ENCODE measurements around the gene BSPH1. TPM values are rescaled to one million over a fixed set of nuclear protein-coding genes. Genes with fewer than 3 reads are reported as not detected.

Gene BSPH1
- total RNA-seq, 1 experiment from 2014 or later, result not detected

DNA sequence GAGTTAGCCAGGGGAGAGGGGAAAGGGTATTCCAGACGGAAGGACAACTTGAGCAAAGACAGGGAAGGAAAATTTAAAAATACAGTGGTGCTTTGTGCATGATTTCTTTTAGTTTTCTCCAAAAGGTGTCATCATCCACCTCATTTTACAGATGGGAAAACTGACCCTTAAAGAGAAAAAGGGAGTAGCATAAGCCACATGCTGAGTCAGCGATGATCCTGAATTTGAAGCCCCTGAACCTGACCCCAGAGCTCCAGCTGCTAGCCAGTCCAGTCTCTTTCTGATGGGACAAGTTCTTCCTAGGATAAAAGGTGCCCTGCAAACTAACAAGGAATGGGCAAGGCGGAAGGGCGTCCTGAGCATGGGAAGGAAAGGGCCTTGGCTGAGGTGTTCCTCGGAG, 41.6 kb upstream of the BSPH1 start:
- ChIA-PET POLR2A (no interaction called here), CTCF (no interaction called here)
- intact Hi-C loops (cut with micrococcal nuclease; ENCODE audit: unreplicated experiment) (no loop called here), in situ Hi-C loops (cut with HindIII; ENCODE audit: low pct_unique_long_range_greater_than_20kb, low sequenced_read_pairs) (no loop called here)
- TF ChIP-seq POLR2AphosphoS5 (IDR thresholded peaks at IDR 0.05; ENCODE audit: low read depth, low read length) (no peak), TCF7L2 (IDR thresholded peaks at IDR 0.05; ENCODE audit: low read depth, low read length) (no peak), SIN3A (IDR thresholded peaks at IDR 0.05; ENCODE audit: borderline replicate concordance, insufficient read depth, low read depth, low read length) (no peak)
- TF ChIP-seq, protein P1, sequence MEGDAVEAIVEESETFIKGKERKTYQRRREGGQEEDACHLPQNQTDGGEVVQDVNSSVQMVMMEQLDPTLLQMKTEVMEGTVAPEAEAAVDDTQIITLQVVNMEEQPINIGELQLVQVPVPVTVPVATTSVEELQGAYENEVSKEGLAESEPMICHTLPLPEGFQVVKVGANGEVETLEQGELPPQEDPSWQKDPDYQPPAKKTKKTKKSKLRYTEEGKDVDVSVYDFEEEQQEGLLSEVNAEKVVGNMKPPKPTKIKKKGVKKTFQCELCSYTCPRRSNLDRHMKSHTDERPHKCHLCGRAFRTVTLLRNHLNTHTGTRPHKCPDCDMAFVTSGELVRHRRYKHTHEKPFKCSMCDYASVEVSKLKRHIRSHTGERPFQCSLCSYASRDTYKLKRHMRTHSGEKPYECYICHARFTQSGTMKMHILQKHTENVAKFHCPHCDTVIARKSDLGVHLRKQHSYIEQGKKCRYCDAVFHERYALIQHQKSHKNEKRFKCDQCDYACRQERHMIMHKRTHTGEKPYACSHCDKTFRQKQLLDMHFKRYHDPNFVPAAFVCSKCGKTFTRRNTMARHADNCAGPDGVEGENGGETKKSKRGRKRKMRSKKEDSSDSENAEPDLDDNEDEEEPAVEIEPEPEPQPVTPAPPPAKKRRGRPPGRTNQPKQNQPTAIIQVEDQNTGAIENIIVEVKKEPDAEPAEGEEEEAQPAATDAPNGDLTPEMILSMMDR (IDR thresholded peaks at IDR 0.05), result no peak
- TF ChIP-seq, protein P2, sequence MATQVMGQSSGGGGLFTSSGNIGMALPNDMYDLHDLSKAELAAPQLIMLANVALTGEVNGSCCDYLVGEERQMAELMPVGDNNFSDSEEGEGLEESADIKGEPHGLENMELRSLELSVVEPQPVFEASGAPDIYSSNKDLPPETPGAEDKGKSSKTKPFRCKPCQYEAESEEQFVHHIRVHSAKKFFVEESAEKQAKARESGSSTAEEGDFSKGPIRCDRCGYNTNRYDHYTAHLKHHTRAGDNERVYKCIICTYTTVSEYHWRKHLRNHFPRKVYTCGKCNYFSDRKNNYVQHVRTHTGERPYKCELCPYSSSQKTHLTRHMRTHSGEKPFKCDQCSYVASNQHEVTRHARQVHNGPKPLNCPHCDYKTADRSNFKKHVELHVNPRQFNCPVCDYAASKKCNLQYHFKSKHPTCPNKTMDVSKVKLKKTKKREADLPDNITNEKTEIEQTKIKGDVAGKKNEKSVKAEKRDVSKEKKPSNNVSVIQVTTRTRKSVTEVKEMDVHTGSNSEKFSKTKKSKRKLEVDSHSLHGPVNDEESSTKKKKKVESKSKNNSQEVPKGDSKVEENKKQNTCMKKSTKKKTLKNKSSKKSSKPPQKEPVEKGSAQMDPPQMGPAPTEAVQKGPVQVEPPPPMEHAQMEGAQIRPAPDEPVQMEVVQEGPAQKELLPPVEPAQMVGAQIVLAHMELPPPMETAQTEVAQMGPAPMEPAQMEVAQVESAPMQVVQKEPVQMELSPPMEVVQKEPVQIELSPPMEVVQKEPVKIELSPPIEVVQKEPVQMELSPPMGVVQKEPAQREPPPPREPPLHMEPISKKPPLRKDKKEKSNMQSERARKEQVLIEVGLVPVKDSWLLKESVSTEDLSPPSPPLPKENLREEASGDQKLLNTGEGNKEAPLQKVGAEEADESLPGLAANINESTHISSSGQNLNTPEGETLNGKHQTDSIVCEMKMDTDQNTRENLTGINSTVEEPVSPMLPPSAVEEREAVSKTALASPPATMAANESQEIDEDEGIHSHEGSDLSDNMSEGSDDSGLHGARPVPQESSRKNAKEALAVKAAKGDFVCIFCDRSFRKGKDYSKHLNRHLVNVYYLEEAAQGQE (IDR thresholded peaks at IDR 0.05; ENCODE audit: insufficient read depth in 1 of 2, low read depth in 2 of 2, low read length in 1 of 2), result no peak
- H3K4me1 ChIP-seq (ENCODE audit: control insufficient read depth, insufficient read depth, low read length), result no peaks in the 10 kb centered on the region
- no peaks in the 10 kb centered on the region; the same call in 1 of the 2 replicates for H3K9me3 ChIP-seq (ENCODE audit: control insufficient read depth, insufficient read depth, low read depth, low read length)
- no peaks in the 10 kb centered on the region for H3K36me3 ChIP-seq (ENCODE audit: control insufficient read depth, insufficient read depth, low read length)
- H3K4me3 ChIP-seq (ENCODE audit: low read depth in 2 of 2, low read length in 2 of 2), result no peak overlapping the region
- ATAC-seq (no peak), DNase-seq (ENCODE audit: low read depth, low spot score) (no peak)
- BruUV-seq (replicated peaks), result no TSS peak
- H3K27ac ChIP-seq (ENCODE audit: low read length), result no peak overlapping the region
- no peaks in the 10 kb centered on the region for H3K27me3 ChIP-seq (ENCODE audit: control insufficient read depth, insufficient read depth, low read length)

DNA sequence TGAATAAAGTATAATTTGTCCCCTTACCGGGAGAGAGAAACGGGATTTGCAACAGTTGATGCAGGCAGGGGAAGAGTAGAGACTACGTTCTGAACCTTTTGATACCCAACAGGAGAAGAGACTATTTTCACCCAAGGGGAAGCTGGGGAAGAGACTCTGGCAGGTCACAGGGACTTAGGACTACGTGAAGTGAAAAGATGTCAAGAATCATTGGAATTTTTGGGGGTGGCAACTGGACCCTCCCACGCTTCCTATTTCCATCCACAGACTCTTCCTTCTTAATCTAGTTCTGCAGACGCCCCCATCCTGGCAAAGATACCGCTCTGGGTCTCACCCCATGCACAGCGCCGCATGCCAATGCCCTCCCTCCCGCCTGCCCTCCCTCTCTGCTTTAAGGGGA, 38.1 kb upstream of the BSPH1 start:
- Histone ChIP-seq H3K36me3 (ENCODE audit: control insufficient read depth, insufficient read depth, low read length) (no peaks in the 10 kb centered on the region), H3K4me3 (ENCODE audit: low read depth in 2 of 2, low read length in 2 of 2) (no peak overlapping the region), H3K9me3 (ENCODE audit: control insufficient read depth, insufficient read depth, low read depth, low read length) (no peaks in the 10 kb centered on the region), H3K27ac (ENCODE audit: low read length) (no peak overlapping the region), H3K4me1 (ENCODE audit: control insufficient read depth, insufficient read depth, low read length) (no peaks in the 10 kb centered on the region), H3K27me3 (ENCODE audit: control insufficient read depth, insufficient read depth, low read length) (no peaks in the 10 kb centered on the region; the same call in 1 of the 2 replicates)
- TF ChIP-seq, protein P1 (IDR thresholded peaks at IDR 0.05), result no peak
- TF ChIP-seq POLR2AphosphoS5 (IDR thresholded peaks at IDR 0.05; ENCODE audit: low read depth, low read length) (no peak), SIN3A (IDR thresholded peaks at IDR 0.05; ENCODE audit: borderline replicate concordance, insufficient read depth, low read depth, low read length) (no peak)
- TF ChIP-seq, protein P2 (IDR thresholded peaks at IDR 0.05; ENCODE audit: insufficient read depth in 1 of 2, low read depth in 2 of 2, low read length in 1 of 2), result no peak
- DNase-seq (ENCODE audit: low read depth, low spot score), result no peak
- ChIA-PET CTCF (no interaction called here), POLR2A (no interaction called here)
- in situ Hi-C loops (cut with HindIII; ENCODE audit: low pct_unique_long_range_greater_than_20kb, low sequenced_read_pairs) (no loop called here), intact Hi-C loops (cut with micrococcal nuclease; ENCODE audit: unreplicated experiment) (no loop called here)
- no peak for ATAC-seq
- BruUV-seq (replicated peaks), result no TSS peak

Data from Panc1 (cell line).